Measurements from ENCODE around the gene TNNT2.
A peak's percentile ranks its signal among the peaks of the same experiment; 100 is the strongest.

Gene TNNT2

DNA sequence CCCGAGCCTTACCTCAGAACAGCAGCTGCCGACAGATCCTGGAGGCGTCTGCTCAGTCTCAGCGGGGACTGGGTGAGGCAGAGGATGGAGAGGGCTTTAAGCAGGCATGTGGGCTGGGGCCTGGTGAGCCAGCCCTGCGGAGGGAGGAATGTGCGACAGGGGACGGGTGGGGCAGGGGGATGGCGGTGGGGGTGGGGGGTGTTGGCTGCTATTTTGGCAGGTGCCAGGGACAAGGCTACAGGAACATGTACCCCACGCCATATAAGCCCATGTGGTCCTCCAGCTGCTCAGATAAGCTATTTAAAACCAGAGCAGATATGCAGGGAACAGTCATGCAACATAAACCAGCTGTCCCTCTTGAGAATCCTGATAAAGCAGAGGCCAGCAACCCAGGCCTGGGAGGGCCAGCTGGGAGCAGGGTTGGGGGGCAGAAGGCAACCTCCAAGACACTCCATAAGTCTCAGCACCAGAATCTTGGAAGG is at the start of gene TNNT2:
Gene TNNT2 (minus strand): TSS at position 70 of the 482 bp plus-strand sequence. CDS start 4,426 bp downstream, outside the sequence.
- Mint-ChIP-seq H3K27me3 (peaks cover 6% of the 10 kb centered on the region), H3K36me3 (ENCODE audit: low read depth) (no peaks in the 10 kb centered on the region), H3K4me3 (no peak within 1 kb of the TSS), H3K27ac (no peak within 1 kb of the TSS), H3K4me1 (no peaks in the 10 kb centered on the region), H3K9me3 (no peaks in the 10 kb centered on the region)
- ATAC-seq (no peak), DNase-seq (no peak)

- H3K27ac Mint-ChIP-seq, result no peak overlapping the region
- peaks cover 4% of the 10 kb centered on the region for H3K27me3 Mint-ChIP-seq
- ATAC-seq (peak; percentile 73), DNase-seq (peak; percentile 18)
- peaks cover 3% of the 10 kb centered on the region for H3K4me1 Mint-ChIP-seq
- no peaks in the 10 kb centered on the region for H3K36me3 Mint-ChIP-seq (ENCODE audit: low read depth)
- H3K9me3 Mint-ChIP-seq, result no peaks in the 10 kb centered on the region
- H3K4me3 Mint-ChIP-seq, result no peak overlapping the region
These were observed 49.2 kb upstream of the TNNT2 start for GRCh38 chr1:201426479-201427310.

DNA sequence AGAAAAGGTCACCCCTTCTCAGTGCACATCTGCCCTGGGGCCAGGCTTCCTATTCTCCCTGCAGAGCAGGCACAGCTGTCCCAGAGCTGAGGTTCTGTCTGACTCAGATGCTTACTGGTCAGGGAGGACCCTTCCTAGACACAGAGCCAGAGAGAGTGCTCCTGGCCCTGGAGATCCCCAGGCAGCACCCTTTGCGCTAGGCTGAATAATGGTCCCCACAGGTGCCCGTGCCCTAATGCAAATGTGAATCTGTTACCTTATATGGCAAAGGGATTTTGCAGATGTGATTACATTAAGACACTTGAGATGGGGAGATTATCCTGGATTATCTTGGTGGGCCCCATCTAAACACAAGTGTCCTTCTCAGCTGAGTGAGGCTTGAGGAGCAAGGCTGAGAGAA is 46.7 kb upstream of the TNNT2 start:
- Mint-ChIP-seq H3K4me1 (peaks cover 3% of the 10 kb centered on the region), H3K27ac (no peak overlapping the region), H3K36me3 (ENCODE audit: low read depth) (no peaks in the 10 kb centered on the region), H3K4me3 (no peak overlapping the region), H3K9me3 (no peaks in the 10 kb centered on the region), H3K27me3 (peaks cover 6% of the 10 kb centered on the region)
- no peak for DNase-seq
- no peak for ATAC-seq

DNA sequence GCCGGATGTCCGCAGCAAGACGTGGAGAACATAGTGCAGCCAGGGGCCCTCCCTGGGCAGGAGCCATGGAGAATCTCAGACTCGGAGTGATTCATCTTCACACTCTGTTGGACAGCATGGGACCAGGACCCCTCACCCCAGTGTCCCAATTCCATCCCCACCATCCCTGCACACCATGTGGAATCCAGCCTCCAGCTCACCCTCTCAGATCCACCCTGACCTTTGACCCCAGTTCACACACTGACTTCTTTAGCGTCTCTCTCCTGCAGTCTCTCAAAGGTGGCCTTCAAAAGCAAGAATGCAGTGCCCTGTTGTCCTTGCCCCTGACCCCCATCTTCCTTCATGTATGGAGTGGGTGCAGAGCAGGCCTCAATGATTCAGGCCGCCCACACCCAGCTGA is 46.2 kb upstream of the TNNT2 start:
- Mint-ChIP-seq H3K36me3 (ENCODE audit: low read depth) (no peaks in the 10 kb centered on the region), H3K27me3 (peaks cover 6% of the 10 kb centered on the region), H3K4me3 (no peak overlapping the region), H3K9me3 (no peaks in the 10 kb centered on the region), H3K27ac (no peak overlapping the region), H3K4me1 (peaks cover 3% of the 10 kb centered on the region)
- no peak for ATAC-seq
- DNase-seq, result no peak

DNA sequence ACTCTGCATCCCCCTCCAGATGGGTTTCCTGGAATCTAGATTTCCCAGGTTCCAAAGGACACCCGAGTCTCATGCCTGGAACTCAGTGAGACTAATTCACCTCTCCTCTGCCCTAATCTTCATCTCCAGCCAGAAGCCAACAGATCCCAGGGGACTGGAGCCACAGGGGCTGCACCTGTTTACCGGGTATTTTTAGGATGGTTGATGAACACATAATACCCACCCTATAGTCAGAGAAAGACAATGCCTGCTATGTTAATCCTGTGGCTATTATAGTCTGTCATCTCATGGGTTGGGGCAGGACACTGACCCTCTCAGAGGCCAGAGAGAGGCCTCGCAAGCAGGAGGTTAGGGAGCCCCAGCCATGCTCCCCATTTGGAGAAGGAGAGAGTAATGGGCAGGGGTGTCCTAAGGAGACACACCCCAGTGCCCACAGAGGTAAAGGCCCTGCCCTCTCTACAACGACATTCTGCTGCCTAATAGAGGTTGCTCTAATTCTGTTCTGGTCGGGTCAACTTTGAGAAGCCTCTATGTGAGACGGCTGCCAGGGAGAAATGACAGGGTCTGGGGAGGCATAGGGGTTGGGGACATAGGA is 45.1 kb upstream of the TNNT2 start:
- no peak for DNase-seq
- H3K9me3 Mint-ChIP-seq, result no peaks in the 10 kb centered on the region
- no peaks in the 10 kb centered on the region for H3K36me3 Mint-ChIP-seq (ENCODE audit: low read depth)
- peaks cover 7% of the 10 kb centered on the region for H3K27me3 Mint-ChIP-seq
- H3K4me3 Mint-ChIP-seq, result no peak overlapping the region
- no peak overlapping the region for H3K27ac Mint-ChIP-seq
- no peak for ATAC-seq
- H3K4me1 Mint-ChIP-seq, result peaks cover 3% of the 10 kb centered on the region

DNA sequence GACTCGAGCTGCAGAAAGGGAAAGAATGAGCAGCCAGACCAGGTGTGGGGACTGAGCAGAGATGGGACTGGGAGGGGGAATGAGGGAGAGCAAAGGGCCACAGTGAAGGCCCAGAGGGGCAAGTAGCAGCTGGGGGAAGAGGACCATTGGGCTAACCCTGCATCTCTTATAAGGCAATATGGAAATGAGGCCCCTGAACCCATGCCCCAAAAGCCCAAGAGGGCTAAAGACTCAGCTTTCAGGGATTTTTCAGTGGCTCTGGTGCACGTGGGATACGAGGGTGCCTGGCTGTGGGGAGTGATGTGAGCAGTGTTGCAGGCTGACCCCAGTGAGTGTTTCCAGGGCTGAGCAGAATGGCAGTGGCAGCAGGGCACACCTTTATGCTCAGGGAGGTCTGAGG is 44.5 kb upstream of the TNNT2 start:
- Mint-ChIP-seq H3K4me3 (no peak overlapping the region), H3K27ac (no peak overlapping the region), H3K9me3 (no peaks in the 10 kb centered on the region), H3K27me3 (peaks cover 8% of the 10 kb centered on the region), H3K36me3 (ENCODE audit: low read depth) (no peaks in the 10 kb centered on the region), H3K4me1 (peaks cover 3% of the 10 kb centered on the region)
- ATAC-seq (no peak), DNase-seq (no peak)

DNA sequence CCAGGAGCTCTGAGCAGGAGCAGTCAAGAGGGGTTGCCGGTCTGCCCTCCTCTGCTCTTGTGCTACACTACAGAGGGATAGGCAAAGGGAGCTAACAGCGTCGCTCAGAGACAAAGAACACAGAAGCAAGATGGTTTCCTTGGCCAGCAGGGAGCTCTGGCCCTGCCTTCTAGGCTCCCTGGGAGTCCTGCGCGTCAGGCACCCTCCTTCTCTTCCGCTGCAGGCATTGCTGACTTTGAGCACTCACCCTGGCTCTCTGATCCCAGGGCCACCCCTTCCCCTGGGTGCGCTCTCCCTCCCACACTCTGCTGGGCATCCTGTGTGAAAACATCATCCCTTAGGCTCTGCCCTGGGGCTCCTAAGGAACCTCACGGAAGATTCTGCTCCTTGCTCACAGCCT is 43.6 kb upstream of the TNNT2 start:
- Mint-ChIP-seq H3K27ac (no peak overlapping the region), H3K4me3 (no peak overlapping the region), H3K9me3 (no peaks in the 10 kb centered on the region), H3K4me1 (peaks cover 2% of the 10 kb centered on the region), H3K27me3 (peaks cover 7% of the 10 kb centered on the region), H3K36me3 (ENCODE audit: low read depth) (no peaks in the 10 kb centered on the region)
- DNase-seq, result no peak
- ATAC-seq, result no peak

DNA sequence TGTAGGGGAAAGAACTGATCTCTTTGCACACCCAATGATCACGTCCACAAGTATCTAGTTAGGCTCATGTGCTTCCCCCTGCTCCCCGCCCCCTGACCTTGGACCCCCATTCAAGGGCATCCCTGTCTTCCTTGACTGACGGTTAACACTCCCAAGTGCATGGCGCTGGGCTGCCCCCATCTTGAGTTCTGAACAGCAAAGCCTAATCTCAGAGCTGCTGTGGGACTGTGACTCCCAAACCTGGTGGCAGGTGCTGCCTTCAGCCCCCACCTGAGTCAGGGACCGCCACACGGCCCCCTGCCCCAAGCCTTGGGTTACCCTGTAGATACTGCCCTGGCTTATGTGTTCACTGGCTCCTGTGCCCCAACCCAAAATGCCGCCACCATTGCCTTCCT is 43.1 kb upstream of the TNNT2 start:
- Mint-ChIP-seq H3K4me1 (no peaks in the 10 kb centered on the region), H3K27me3 (peaks cover 6% of the 10 kb centered on the region), H3K4me3 (no peak overlapping the region), H3K36me3 (ENCODE audit: low read depth) (no peaks in the 10 kb centered on the region), H3K27ac (no peak overlapping the region), H3K9me3 (no peaks in the 10 kb centered on the region)
- DNase-seq, result no peak
- ATAC-seq, result no peak

GRCh38 chr1:201419746-201420607 is 42.5 kb upstream of the TNNT2 start:
- Mint-ChIP-seq H3K4me3 (no peak overlapping the region), H3K27ac (no peak overlapping the region), H3K36me3 (ENCODE audit: low read depth) (no peaks in the 10 kb centered on the region), H3K9me3 (no peaks in the 10 kb centered on the region), H3K4me1 (no peaks in the 10 kb centered on the region), H3K27me3 (peaks cover 6% of the 10 kb centered on the region)
- ATAC-seq (no peak), DNase-seq (no peak)

DNA sequence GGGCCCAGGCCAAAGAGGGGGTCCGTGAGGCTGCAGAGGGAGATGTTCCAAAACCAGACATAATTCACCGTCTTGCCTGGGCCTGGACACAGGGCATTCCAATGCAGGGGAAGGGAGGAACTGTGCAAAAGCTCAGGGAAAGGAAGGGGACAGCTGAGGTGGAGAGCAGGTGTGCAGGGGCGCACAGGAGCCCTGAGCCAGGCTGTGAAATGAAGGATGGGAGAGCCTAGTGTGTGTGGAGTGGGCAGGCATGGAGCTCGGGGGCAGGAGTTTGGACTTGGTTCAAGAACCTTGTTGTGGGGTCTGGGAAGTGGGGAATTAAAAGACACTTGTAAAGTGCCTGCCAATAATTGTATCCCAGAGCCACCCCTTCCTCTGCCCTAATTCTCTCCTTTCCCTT is 41.8 kb upstream of the TNNT2 start:
- Mint-ChIP-seq H3K27me3 (peaks cover 6% of the 10 kb centered on the region), H3K9me3 (no peaks in the 10 kb centered on the region), H3K4me3 (no peak overlapping the region), H3K36me3 (ENCODE audit: low read depth) (no peaks in the 10 kb centered on the region), H3K27ac (no peak overlapping the region), H3K4me1 (no peaks in the 10 kb centered on the region)
- ATAC-seq, result no peak
- DNase-seq, result no peak

DNA sequence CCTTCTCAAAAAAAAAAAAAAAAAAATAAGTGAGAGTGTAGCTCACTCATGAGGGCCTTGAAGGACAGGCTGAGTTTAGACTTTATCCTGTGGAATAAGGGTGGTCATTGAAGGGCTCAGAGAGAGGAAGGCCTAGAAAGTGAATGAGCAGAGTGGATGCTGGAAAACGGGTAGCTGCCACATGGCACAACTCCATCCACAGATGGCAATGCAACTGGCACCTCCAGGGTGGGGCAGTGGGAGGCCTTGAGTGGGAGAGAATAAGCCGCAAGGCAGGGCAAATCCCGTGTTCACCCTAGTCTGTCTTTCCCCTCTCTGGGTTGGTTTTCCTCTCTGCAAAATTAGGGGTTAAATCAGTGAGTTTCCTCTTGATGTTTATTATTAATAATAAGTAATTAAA is 41.0 kb upstream of the TNNT2 start:
- Mint-ChIP-seq H3K9me3 (no peaks in the 10 kb centered on the region), H3K36me3 (ENCODE audit: low read depth) (no peaks in the 10 kb centered on the region), H3K27me3 (peaks cover 6% of the 10 kb centered on the region), H3K27ac (no peak overlapping the region), H3K4me3 (no peak overlapping the region), H3K4me1 (no peaks in the 10 kb centered on the region)
- DNase-seq, result no peak
- ATAC-seq, result no peak

GRCh38 chr1:201414051-201414738 is 36.7 kb upstream of the TNNT2 start:
- no peak overlapping the region for H3K4me3 Mint-ChIP-seq
- DNase-seq, result no peak

DNA sequence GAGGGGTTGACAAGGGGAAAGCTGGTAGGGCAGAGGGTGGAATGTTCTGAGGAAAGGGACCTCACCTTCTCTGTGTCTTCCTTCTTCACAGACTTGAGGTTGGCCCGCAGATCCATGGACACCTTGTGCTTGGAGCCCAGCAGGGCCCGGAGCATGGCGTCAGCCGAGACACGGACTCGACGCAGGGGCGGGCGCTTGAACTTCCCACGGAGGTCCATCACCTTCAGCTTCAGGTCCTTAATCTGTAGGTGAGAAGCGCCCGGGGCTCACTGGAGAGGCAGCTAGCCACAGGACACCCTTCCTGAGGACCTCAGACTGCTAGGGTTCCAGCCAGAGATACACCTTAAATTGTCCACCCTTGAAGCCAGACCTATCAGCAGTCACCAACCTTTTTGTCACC is 33.8 kb upstream of the TNNT2 start:
- Mint-ChIP-seq H3K4me3 (no peak overlapping the region), H3K27me3 (peaks cover 4% of the 10 kb centered on the region), H3K9me3 (no peaks in the 10 kb centered on the region), H3K4me1 (no peaks in the 10 kb centered on the region), H3K36me3 (ENCODE audit: low read depth) (no peaks in the 10 kb centered on the region), H3K27ac (no peak overlapping the region)
- DNase-seq (no peak), ATAC-seq (no peak)

More at GRCh38 chr1:201414051-201414738, 36.7 kb upstream of the TNNT2 start:
- no peak for ATAC-seq
- no peaks in the 10 kb centered on the region for H3K4me1 Mint-ChIP-seq
- no peak overlapping the region for H3K27ac Mint-ChIP-seq
- H3K36me3 Mint-ChIP-seq (ENCODE audit: low read depth), result no peaks in the 10 kb centered on the region
- H3K27me3 Mint-ChIP-seq, result peaks cover 3% of the 10 kb centered on the region
- no peaks in the 10 kb centered on the region for H3K9me3 Mint-ChIP-seq

DNA sequence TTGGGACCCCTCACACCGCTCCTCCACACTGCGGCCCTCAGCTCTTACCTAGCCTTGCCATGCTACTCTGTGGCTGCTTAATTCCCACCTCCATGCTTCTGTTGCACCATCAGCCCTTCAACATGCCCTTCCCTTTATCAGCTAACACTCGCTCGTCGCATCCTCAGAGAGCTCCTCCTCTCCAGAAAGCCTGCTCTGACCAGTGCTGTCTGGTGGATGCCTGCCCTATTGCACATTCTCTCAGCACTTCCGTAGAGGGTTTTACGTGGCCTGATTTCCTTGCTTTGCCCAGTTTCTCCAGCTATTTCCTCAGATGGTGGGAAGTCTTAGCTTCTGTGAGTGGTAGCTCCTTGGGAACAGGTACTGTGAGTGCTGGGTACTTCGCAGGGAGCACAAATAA is 32.0 kb upstream of the TNNT2 start:
- ATAC-seq, result no peak
- Mint-ChIP-seq H3K27ac (no peak overlapping the region), H3K27me3 (peaks cover 7% of the 10 kb centered on the region)

More for the DNA sequence above, 32.0 kb upstream of the TNNT2 start:
- H3K4me1 Mint-ChIP-seq, result no peaks in the 10 kb centered on the region
- no peak for DNase-seq
- no peaks in the 10 kb centered on the region for H3K36me3 Mint-ChIP-seq (ENCODE audit: low read depth)
- H3K9me3 Mint-ChIP-seq, result no peaks in the 10 kb centered on the region
- H3K4me3 Mint-ChIP-seq, result no peak overlapping the region
